RPMI8226 (cell line): ENCODE measurements around the gene SRF.

ENCODE experiments used
- DNase-seq: peaks from one replicate; pipeline ENCODE4 v3.0.0-alpha.2; 2015

Gene SRF

DNA sequence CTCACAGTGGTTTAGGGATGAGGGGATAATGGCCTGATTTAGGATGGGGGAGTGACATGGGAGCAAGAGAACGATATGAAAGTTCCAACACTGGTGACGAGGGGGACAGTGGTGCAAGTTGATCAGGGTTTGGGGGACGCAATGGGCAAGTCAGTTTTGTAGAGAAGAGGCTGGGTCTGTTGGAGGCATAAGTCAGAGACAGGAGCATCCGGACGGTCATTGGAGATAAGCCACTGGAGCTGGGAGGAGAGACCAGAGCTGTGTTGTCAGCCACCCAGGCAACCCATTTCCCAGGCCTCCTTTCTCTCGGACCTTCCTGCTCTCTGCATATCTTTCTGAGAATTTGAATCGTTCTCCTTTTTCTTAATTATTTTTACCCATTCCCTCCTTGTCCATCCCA is 48.7 kb downstream of the SRF start:
- DNase-seq: no peak

DNA sequence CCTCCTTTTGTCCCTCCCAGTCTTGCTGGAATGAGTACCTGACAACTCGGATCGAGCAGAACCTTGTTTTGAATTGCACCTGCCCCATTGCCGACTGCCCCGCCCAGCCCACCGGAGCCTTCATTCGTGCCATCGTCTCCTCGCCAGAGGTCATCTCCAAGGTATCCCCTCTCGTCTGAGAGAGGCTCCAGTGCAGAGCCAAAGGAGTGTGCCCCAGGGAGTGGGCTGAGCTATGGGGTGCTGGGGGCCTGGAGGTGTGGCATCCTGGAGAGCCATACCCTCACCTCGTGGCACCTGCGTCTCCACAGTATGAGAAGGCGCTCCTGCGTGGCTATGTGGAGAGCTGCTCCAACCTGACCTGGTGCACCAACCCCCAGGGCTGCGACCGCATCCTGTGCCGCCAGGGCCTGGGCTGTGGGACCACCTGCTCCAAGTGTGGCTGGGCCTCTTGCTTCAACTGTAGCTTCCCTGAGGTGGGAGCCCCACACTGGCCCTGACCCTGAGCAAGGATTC is 49.4 kb downstream of the SRF start:
- DNase-seq: no peak

DNA sequence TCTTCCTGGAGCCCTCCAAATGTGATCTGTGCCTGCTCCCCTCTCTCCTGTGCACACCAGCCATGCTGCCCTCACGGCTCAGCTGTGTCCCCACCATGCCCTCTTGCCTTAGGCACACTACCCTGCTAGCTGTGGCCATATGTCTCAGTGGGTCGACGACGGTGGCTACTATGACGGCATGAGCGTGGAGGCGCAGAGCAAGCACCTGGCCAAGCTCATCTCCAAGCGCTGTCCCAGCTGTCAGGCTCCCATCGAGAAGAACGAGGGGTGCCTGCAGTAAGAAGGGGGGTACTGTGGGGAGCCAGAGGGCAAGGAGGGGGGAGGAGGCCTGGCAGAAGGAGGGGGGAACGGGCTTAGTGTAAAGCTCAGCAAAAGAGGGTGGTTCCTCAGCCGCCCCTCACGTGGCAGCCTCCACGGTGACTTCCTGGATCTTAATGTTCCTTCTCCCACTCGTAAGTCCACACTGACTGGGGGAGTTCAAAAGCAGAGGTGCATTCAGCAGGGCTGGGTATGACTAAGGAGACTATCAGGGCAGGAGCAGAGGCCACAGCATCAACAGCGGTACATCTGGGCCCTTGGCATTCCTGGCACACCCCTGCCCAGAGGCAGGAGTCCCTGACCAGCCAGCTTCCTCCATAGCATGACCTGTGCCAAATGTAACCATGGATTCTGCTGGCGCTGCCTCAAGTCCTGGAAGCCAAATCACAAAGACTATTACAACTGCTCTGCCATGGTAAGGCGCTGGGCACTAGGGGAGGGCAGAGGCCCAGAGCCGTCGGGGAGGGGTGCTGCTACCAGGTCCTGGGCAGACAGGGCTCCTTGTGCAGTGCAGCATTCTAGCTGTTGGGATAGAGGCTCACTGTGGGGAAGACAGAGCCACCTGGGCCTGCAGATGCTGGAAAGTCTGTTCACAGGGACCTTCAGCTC is 50.2 kb downstream of the SRF start:
- no peak for DNase-seq

DNA sequence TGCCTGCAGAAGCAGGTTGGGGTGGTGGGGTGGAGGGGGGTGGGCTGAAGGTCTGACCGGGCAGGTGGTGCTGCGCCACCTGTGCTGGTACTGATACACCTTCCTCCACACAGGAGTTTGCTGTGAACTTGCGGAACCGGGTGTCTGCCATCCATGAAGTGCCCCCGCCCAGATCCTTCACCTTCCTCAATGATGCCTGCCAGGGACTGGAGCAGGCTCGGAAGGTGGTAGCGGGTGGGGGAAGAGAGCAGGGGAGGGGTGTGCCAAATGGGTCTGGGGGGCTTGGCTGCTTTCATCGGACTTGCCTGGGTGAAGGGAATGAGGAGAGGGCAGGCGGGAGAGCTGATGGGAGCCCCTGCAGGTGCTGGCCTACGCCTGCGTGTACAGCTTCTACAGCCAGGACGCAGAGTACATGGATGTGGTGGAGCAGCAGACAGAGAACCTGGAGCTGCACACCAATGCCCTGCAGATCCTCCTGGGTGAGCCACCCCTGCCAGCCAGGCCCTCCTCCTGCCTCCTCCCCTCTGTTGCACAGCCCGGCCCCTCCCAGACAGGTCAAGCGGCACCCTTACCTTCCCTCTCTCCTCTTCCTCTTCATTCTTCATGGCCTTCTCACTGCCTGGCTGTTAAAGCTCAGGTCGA is 51.5 kb downstream of the SRF start:
- DNase-seq: no peak

DNA sequence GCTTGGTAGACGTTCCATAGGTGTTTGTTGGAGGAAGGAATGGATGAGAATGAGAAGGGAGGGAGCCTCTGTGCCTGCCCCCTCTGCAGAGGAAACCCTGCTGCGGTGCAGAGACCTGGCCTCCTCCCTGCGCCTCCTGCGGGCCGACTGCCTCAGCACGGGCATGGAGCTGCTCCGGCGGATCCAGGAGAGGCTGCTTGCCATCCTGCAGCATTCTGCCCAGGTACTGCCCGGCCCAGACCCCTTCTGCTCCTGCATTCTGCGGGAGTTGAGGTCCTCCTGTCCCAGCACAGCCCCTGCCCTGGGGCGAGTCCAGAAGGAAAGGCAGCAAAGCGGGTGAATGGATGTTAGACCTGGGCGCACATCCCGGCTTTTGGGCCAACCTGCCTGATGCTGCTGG is 52.1 kb downstream of the SRF start:
- DNase-seq: no peak

DNA sequence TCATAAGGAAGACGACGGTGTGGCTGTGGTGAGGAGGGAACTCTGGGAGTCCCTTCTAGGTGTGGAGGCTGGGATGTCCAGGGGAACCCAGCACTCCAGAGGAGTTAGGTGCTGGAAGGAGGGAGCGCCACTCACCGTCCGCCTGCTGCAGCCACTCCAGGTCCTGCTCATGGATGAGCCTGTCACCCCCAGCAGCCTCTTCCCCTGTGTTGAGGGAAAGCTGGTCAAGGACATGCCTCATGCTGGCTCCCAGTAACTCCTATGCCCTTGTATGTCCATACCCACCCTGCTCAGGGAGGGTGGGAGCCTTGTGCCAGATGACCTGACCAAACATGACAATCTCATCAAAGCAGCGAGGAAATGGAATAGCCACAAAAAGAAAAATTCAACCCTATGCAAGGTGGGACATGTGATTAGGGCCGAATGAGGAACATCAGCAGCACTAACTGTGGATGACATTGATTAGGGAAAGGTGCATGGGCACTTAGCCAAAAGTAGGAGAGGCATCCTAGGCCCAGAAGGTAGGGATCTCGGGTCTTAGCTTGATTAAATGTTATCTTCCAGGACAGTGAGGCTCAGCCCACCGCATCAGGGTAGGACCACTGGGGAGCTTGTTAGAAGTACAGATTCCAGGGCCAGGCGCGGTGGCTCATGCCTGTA is 55.3 kb downstream of the SRF start:
- DNase-seq: no peak

DNA sequence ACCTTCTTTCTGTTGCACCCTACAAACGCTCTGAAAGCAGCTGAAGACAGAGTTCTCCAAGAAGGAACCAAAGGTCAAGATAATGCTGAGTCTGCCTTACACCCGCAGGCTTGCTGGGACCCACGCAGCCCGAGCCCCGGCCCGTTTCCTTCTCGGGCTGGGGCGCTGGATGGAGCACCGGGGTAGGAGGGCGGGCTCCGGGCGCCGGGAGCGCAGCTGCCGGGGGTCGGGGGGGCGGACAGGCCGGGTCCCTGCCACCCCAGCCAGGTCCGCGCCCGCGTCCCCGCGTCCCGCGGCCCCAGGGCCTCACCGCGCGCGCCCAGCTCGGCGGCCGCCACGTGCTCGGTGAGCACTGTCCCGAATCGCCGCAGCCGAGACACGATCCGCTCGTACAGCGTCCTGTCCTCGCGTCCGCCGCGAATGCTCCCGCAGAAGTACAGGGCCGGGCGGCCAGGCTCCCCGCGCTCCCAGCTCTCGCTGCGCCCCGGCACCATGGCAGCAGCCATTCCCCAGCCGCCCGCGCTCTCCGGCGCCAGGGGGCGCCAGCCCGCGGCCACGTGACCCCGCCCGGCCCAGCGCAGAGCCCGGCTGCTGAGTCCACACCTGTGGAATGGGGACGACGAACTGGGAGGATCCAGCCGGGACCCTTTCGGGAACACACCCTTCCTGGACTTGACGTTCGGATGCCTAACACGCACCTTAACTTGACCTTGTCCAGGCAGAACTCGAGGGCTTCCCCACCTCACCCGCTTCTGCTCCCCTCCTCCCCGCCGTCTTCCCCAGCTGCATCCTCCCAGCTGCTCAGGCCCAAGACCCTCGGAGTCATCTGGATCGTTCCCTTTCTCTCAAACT is 58.1 kb downstream of the SRF start, which contains the start of gene DNPH1:
Gene DNPH1, minus strand, starts transcription at position 531 of the 852 bp plus-strand sequence. Its CDS starts 25 bp downstream, at position 506.
- DNase-seq: peak; percentile 84

DNA sequence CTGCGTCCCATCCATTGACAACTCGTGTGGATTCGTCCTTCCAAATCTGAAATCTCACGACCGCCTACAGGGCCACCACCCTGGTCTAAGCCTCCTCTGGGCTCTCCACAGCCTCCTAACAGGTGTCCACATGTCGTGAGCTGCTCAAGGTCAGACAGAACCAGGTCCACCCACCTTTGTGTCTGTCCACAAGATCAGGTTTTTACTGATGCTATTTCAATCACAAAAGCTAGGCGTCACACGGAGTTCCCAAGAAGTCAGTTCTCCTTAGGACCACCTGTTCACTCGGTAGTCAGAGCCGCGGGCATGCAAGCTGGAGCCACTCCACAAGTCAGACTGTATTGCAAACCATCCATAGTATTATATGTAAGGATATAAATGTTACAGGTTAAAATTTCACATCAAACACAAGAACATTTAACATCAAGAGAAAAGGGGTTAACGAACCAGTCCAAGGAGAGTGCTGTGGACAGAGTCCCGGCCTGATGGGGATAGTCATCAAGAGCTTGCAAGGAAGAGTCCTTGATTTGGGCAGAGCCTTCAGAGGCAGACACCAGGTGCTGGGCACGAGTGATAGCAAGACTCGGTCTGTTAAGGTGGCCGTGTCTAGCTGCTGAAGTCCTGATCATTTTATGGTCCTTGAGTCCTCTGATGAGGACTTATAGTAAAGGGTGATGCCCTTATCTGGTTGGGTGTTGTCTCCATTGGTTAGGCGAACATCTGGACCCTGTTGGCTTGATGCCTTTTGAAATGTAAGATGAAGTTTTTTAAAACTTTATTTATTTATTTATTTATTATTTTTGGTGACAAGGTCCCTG is 58.9 kb downstream of the SRF start:
- DNase-seq: no peak

DNA sequence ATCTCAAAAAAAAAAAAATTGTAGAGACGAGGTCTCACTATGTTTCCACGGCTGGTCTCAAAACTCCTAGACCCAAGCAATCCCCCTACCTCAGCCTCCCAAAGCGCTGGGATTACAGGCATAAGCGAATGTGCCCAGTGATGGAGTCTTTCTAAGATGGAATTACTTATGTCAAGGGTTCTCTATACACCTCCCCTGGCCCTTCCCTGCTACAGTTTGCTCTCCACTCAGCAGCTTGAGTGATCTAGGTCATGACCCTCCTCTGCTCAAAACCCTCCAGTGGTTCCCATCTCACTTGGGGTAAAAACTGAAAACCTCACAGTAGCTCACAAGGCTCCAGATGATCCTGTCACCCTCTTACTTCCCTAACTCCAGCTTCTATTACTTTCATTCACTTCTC is 60.0 kb downstream of the SRF start:
- no peak for DNase-seq
